Activated naive CD8-positive, alpha-beta T cell (primary cell): ENCODE measurements around the gene ITGB2.

Experiments used
- H3K27ac Mint-ChIP-seq: one replicate; pipeline ENCODE4 v1.8.0; 2021; ENCODE audit warnings: mixed read lengths
- H3K27me3 Mint-ChIP-seq: one replicate; pipeline ENCODE4 v1.8.0; 2021; ENCODE audit warnings: mixed read lengths
- H3K36me3 Mint-ChIP-seq: one replicate; pipeline ENCODE4 v1.8.0; 2021; ENCODE audit warnings: mixed read lengths
- H3K4me1 Mint-ChIP-seq: one replicate; pipeline ENCODE4 v1.8.0; 2021; ENCODE audit warnings: low read depth, mixed read lengths
- H3K4me3 Mint-ChIP-seq: one replicate; pipeline ENCODE4 v1.8.0; 2021; ENCODE audit warnings: mild to moderate bottlenecking, mixed read lengths
- H3K9me3 Mint-ChIP-seq: one replicate; pipeline ENCODE4 v1.8.0; 2021; ENCODE audit warnings: low read depth, mixed read lengths

ITGB2 gene

DNA sequence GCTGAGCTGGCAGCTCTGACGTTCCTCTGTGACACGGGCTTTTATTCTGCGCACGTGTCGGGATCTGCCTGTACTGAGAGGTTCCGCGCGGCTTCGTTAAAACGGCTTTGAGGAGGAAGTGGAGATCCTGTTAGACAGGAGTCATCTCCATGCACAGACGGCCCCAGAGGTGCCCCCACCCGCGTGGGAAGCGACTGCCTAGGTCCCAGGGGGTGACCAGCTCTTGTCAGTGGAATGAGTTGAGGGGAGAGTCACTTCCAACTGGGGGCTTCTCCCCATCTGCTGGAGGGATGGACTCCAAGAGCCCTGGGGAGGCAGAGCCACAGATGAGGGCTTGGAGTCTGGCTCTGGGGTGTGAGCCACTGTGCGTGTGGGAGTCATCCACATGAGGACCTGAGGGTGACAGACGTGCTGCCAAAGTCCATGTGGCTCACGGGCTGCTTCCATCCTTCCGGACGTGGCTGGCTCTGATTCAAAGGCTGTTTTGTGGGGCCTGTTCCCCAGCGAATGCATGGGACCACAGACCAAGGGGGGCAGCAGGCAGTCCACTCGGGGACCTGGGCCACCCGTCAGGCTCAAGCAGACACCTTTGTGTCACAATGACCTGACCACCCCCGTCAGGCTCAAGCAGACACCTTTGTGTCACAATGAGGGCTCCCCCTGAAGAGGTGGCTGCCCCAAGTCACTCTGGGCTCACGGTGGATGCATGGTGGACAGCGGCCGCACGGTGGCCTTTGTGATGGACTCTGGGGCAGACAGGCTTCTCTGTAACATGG, 74.0 kb downstream of the ITGB2 start:
- Mint-ChIP-seq H3K36me3 (no peaks in the 10 kb centered on the region), H3K27ac (peak overlapping the region; percentile 61), H3K9me3 (no peaks in the 10 kb centered on the region), H3K4me1 (peaks cover 20% of the 10 kb centered on the region), H3K27me3 (no peaks in the 10 kb centered on the region), H3K4me3 (peak overlapping the region; percentile 78)

DNA sequence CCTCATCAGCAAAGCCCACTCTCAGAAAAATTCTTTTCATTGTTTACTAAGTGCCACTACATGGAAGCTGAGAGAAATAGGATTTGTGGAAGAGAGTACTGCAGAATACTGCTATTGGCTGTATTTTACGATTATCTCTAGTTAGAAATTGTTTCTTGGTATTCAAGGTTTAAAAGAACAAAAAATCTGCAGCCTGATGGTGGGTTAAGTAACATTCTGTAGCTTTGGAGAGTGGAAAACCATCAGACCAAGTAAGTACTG, 74.5 kb downstream of the ITGB2 start:
- Mint-ChIP-seq H3K9me3 (no peaks in the 10 kb centered on the region), H3K27ac (peak overlapping the region; percentile 61), H3K36me3 (no peaks in the 10 kb centered on the region), H3K4me1 (peaks cover 15% of the 10 kb centered on the region), H3K27me3 (no peaks in the 10 kb centered on the region), H3K4me3 (peak overlapping the region; percentile 78)

GRCh38 chr21:44845418-44846223, 75.1 kb downstream of the ITGB2 start:
- H3K4me1 Mint-ChIP-seq, result peaks cover 13% of the 10 kb centered on the region
- H3K4me3 Mint-ChIP-seq, result peak overlapping the region; percentile 78
- no peaks in the 10 kb centered on the region for H3K36me3 Mint-ChIP-seq
- no peaks in the 10 kb centered on the region for H3K27me3 Mint-ChIP-seq
- H3K27ac Mint-ChIP-seq, result peak overlapping the region; percentile 61
- no peaks in the 10 kb centered on the region for H3K9me3 Mint-ChIP-seq

GRCh38 chr21:44844256-44844655, 76.4 kb downstream of the ITGB2 start:
- Mint-ChIP-seq H3K9me3 (no peaks in the 10 kb centered on the region), H3K36me3 (no peaks in the 10 kb centered on the region), H3K27ac (no peak overlapping the region), H3K4me3 (no peak overlapping the region), H3K4me1 (peaks cover 13% of the 10 kb centered on the region), H3K27me3 (no peaks in the 10 kb centered on the region)

- H3K4me1 Mint-ChIP-seq, result peaks cover 13% of the 10 kb centered on the region
- H3K9me3 Mint-ChIP-seq, result no peaks in the 10 kb centered on the region
- H3K4me3 Mint-ChIP-seq, result no peak overlapping the region
- no peaks in the 10 kb centered on the region for H3K36me3 Mint-ChIP-seq
- no peak overlapping the region for H3K27ac Mint-ChIP-seq
- no peaks in the 10 kb centered on the region for H3K27me3 Mint-ChIP-seq
Observed at GRCh38 chr21:44842721-44843445, 77.8 kb downstream of the ITGB2 start.

GRCh38 chr21:44842087-44842486, 78.6 kb downstream of the ITGB2 start:
- Mint-ChIP-seq H3K27ac (no peak overlapping the region), H3K27me3 (no peaks in the 10 kb centered on the region), H3K36me3 (no peaks in the 10 kb centered on the region), H3K9me3 (no peaks in the 10 kb centered on the region), H3K4me1 (peaks cover 11% of the 10 kb centered on the region), H3K4me3 (no peak overlapping the region)

GRCh38 chr21:44840771-44841170, 79.9 kb downstream of the ITGB2 start:
- Mint-ChIP-seq H3K27ac (no peak overlapping the region), H3K4me3 (no peak overlapping the region), H3K9me3 (no peaks in the 10 kb centered on the region), H3K27me3 (no peaks in the 10 kb centered on the region), H3K36me3 (no peaks in the 10 kb centered on the region), H3K4me1 (peaks cover 4% of the 10 kb centered on the region)

GRCh38 chr21:44838951-44839350, 81.7 kb downstream of the ITGB2 start:
- H3K27me3 Mint-ChIP-seq, result no peaks in the 10 kb centered on the region
- H3K4me3 Mint-ChIP-seq, result no peak overlapping the region
- no peaks in the 10 kb centered on the region for H3K4me1 Mint-ChIP-seq
- no peaks in the 10 kb centered on the region for H3K36me3 Mint-ChIP-seq
- H3K27ac Mint-ChIP-seq, result no peak overlapping the region
- no peaks in the 10 kb centered on the region for H3K9me3 Mint-ChIP-seq

GRCh38 chr21:44838039-44838895, 82.4 kb downstream of the ITGB2 start:
- Mint-ChIP-seq H3K36me3 (no peaks in the 10 kb centered on the region), H3K4me1 (no peaks in the 10 kb centered on the region), H3K27ac (no peak overlapping the region), H3K9me3 (no peaks in the 10 kb centered on the region), H3K4me3 (no peak overlapping the region), H3K27me3 (no peaks in the 10 kb centered on the region)

GRCh38 chr21:44837537-44837936, 83.2 kb downstream of the ITGB2 start:
- H3K27me3 Mint-ChIP-seq, result no peaks in the 10 kb centered on the region

DNA sequence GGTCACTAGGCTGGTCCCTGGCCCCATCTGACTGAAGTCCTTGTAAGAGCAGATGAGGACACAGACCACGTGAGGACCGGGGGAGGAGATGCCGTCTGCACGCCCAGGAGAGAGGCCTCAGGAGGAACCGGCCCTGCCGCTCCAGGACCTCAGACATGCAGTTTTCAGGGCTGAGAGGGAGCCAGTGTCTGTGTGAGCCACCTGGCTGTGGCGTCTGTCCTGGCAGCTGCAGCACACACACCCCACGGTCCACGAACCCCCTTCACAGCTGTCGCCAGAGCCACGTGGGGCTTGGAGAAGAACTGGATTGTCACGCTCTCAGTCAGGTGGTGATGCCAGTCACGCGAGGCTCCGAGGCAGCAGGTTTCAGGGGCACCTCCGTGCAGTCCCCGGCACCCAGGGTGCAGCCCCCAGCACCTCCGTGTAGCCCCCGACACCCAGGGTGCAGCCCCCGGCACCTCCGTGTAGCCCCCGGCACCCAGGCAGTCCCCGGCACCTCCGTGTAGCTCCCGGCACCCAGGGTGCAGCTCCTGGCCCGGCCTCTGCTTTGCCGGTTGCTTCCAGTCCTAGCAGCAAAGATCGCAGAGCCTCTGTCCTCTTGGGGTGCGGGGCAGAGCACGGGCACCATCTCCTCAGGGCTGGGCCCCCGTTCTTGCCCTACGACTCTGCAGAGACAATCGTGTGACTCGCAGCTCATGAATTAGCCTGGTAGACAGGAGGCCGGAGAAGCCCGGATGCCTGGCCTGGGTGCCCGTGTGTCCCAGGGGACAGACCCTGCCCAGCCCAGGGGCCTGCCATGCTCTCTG, 83.8 kb downstream of the ITGB2 start:
- H3K27me3 Mint-ChIP-seq, result no peaks in the 10 kb centered on the region
- H3K27ac Mint-ChIP-seq, result no peak overlapping the region
- H3K4me1 Mint-ChIP-seq, result no peaks in the 10 kb centered on the region
- no peak overlapping the region for H3K4me3 Mint-ChIP-seq
- no peaks in the 10 kb centered on the region for H3K9me3 Mint-ChIP-seq
- H3K36me3 Mint-ChIP-seq, result no peaks in the 10 kb centered on the region

More at GRCh38 chr21:44837537-44837936, 83.2 kb downstream of the ITGB2 start:
- H3K36me3 Mint-ChIP-seq, result no peaks in the 10 kb centered on the region
- no peak overlapping the region for H3K4me3 Mint-ChIP-seq
- H3K27ac Mint-ChIP-seq, result no peak overlapping the region
- H3K9me3 Mint-ChIP-seq, result no peaks in the 10 kb centered on the region
- H3K4me1 Mint-ChIP-seq, result no peaks in the 10 kb centered on the region

DNA sequence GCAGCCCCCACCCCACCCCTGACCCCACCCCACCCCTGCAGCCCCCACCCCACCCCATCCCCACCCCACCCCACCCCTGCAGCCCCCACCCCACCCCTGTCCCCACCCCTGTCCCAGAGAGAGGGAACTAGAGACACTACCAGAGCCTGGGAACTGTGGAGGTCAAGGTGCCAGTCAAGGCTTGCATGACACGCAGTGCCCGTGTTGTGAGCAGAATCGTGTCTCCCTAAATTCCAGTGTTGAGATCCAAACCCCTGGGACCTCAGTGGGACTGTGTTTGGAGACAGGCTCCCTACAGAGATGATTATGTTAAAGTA, 84.4 kb downstream of the ITGB2 start:
- Mint-ChIP-seq H3K4me3 (no peak overlapping the region), H3K36me3 (no peaks in the 10 kb centered on the region), H3K9me3 (no peaks in the 10 kb centered on the region)

More for the DNA sequence above, 84.4 kb downstream of the ITGB2 start:
- Mint-ChIP-seq H3K27ac (no peak overlapping the region), H3K4me1 (peaks cover 2% of the 10 kb centered on the region), H3K27me3 (no peaks in the 10 kb centered on the region)
